Stimulated activated CD8-positive, alpha-beta memory T cell treated with anti-CD3 and anti-CD28 coated beads, Interleukin-12 subunit alpha, Interleukin-12 subunit beta, amount 100 ng/mL, for 4 hours (primary cell): ENCODE results near the gene ALK.

Experiments
- DNase-seq: peaks from one replicate; pipeline ENCODE4 v3.0.0-alpha.2; 2020; ENCODE audit warnings: low read depth

ALK gene

GRCh38 chr2:29606104-29607037 lies 315.0 kb downstream of the ALK start:
- no peak for DNase-seq

- no peak for DNase-seq
Measured at GRCh38 chr2:29603341-29603740, 318.0 kb downstream of the ALK start.

GRCh38 chr2:29601872-29602271 lies 319.5 kb downstream of the ALK start:
- no peak for DNase-seq

GRCh38 chr2:29601321-29601720 lies 320.1 kb downstream of the ALK start:
- DNase-seq, result no peak

GRCh38 chr2:29599946-29600345 lies 321.4 kb downstream of the ALK start:
- no peak for DNase-seq

GRCh38 chr2:29598978-29599377 lies 322.4 kb downstream of the ALK start:
- DNase-seq, result no peak

- DNase-seq, result no peak
Measured at GRCh38 chr2:29597035-29597434, 324.4 kb downstream of the ALK start.

- no peak for DNase-seq
Measured at GRCh38 chr2:29596584-29596983, 324.8 kb downstream of the ALK start.

- no peak for DNase-seq
Measured at GRCh38 chr2:29591600-29591999, 329.8 kb downstream of the ALK start.

- DNase-seq, result no peak
Measured at GRCh38 chr2:29590211-29590610, 331.2 kb downstream of the ALK start.

- DNase-seq, result no peak
Measured at GRCh38 chr2:29589440-29590103, 331.8 kb downstream of the ALK start.

- no peak for DNase-seq
Measured at GRCh38 chr2:29587402-29588190, 333.8 kb downstream of the ALK start.

- DNase-seq, result no peak
Measured at GRCh38 chr2:29586919-29587318, 334.5 kb downstream of the ALK start.

- DNase-seq, result no peak
Measured at GRCh38 chr2:29583548-29584156, 337.7 kb downstream of the ALK start.

GRCh38 chr2:29583104-29583503 lies 338.3 kb downstream of the ALK start:
- DNase-seq, result no peak

- DNase-seq, result no peak
Measured at GRCh38 chr2:29582062-29582461, 339.3 kb downstream of the ALK start.

- DNase-seq, result no peak
Measured at GRCh38 chr2:29580223-29580622, 341.2 kb downstream of the ALK start.

- no peak for DNase-seq
Measured at GRCh38 chr2:29579495-29580169, 341.8 kb downstream of the ALK start.

- DNase-seq, result no peak
Measured at GRCh38 chr2:29578084-29578598, 343.2 kb downstream of the ALK start.

- no peak for DNase-seq
Measured at GRCh38 chr2:29576231-29576630, 345.2 kb downstream of the ALK start.

- DNase-seq, result no peak
Measured at GRCh38 chr2:29575370-29575890, 346.0 kb downstream of the ALK start.
